DND-41 (cell line): ENCODE measurements around the gene SEC14L5.

Experiments used
- ATAC-seq: fragments of 200-7000 bp; cut with Tn5 transposase; 3 replicates; pipeline ENCODE4 v1.9.1; 2021; ENCODE audit warnings: low read depth; ENCODE audit not compliant: insufficient read depth
- DNase-seq: peaks from one replicate; pipeline ENCODE4 v3.0.0-alpha.2; 2020
- H2AFZ ChIP-seq: 2 replicates; pipeline ENCODE4 v1.6.0; 2012; ENCODE audit warnings: low read depth, low read length
- H3K27ac ChIP-seq: 2 replicates; pipeline ENCODE4 v1.5.1; 2012; ENCODE audit warnings: low read length, inconsistent platforms
- H3K27me3 ChIP-seq: fragments of 200-600 bp; sonication (generic); 2 replicates; pipeline ENCODE4 v1.6.0; 2012; ENCODE audit warnings: low read length, mild to moderate bottlenecking, inconsistent platforms; ENCODE audit not compliant: insufficient read depth, poor library complexity
- H3K36me3 ChIP-seq: 2 replicates; pipeline ENCODE4 v1.5.1; 2012; ENCODE audit warnings: low read length, inconsistent platforms; ENCODE audit not compliant: insufficient read depth
- H3K4me1 ChIP-seq: 2 replicates; pipeline ENCODE4 v1.5.1; 2012; ENCODE audit warnings: mild to moderate bottlenecking, low read length; ENCODE audit not compliant: insufficient read depth
- H3K4me2 ChIP-seq: 2 replicates; pipeline ENCODE4 v1.6.0; 2012; ENCODE audit warnings: mild to moderate bottlenecking, moderate library complexity, low read length, inconsistent platforms; ENCODE audit not compliant: insufficient read depth
- H3K4me3 ChIP-seq, 2 experiments: fragments of 200-600 bp in 1 of 2; shearing (Covaris generic) in 1 of 2; 2 replicates each; pipeline ENCODE4 v1.5.1; 2012 to 2016; ENCODE audit warnings: inconsistent platforms in 2 of 2, low read length in 2 of 2, mild to moderate bottlenecking in 2 of 2, low read depth in 1 of 2, moderate library complexity in 1 of 2
- H3K79me2 ChIP-seq: 2 replicates; pipeline ENCODE4 v1.6.0; 2012; ENCODE audit warnings: low read length, inconsistent platforms; ENCODE audit not compliant: insufficient read depth
- H3K9ac ChIP-seq: 2 replicates; pipeline ENCODE4 v1.6.0; 2012; ENCODE audit warnings: low read depth, mild to moderate bottlenecking, inconsistent platforms, low read length, moderate library complexity
- H3K9me3 ChIP-seq: 2 replicates; pipeline ENCODE4 v1.5.1; 2012; ENCODE audit warnings: low read length, moderate library complexity, mild to moderate bottlenecking, inconsistent platforms; ENCODE audit not compliant: insufficient read depth, severe bottlenecking
- H4K20me1 ChIP-seq: 2 replicates; pipeline ENCODE4 v1.6.0; 2012; ENCODE audit warnings: low read length; ENCODE audit not compliant: insufficient read depth
- CTCF ChIP-seq: IDR thresholded peaks from 2 replicates; pipeline ENCODE4 v1.5.1; 2012; ENCODE audit warnings: borderline replicate concordance, low read length, moderate library complexity, mild to moderate bottlenecking; ENCODE audit not compliant: poor library complexity, severe bottlenecking; ENCODE audit errors: extremely low read depth
- EZH2 ChIP-seq: IDR thresholded peaks from 3 replicates; pipeline ENCODE4 v1.6.1; 2012; ENCODE audit warnings: borderline replicate concordance, low read depth, mild to moderate bottlenecking, moderate library complexity, low read length, inconsistent platforms; ENCODE audit not compliant: severe bottlenecking

The SEC14L5 gene

DNA sequence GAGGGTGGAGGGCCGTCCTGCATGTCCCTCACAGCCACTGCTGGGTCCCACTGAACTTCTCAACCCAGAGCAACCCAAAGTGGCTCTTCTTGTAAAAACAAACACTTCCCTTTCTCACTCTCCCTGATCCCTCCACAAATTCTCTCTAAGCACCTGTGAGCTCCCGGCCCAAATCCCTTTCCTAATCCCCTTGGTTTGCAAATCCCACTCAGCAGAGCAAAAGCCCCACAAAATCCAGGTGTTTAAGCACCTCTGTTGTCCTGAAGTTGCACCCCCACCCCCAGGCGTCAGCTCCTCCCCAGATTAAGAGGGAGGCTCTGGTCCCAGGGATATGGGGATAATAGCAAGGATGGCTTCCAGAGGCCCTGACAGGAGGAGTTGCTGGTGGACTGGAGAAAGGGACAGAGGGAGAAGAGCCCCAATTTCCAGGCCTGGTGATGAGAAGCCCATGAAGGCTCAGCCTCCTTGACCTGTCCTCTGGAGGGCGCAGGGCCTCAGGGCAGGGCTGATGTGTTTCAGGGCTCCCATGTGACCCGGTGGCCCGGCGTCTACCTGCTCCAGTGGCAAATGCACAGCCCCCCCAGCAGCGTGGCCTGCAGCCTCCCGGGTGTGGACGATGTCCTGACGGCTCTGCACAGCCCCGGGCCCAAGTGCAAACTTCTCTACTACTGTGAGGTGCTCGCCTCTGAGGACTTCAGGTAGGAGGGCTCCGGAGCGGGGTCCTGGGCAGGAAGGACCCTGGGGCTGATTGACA is 52.6 kb downstream of the SEC14L5 start:
- Histone ChIP-seq H3K36me3 (no peaks in the 10 kb centered on the region), H3K9ac (no peak overlapping the region), H3K9me3 (no peaks in the 10 kb centered on the region), H3K27ac (no peak overlapping the region), H3K4me2 (no peak overlapping the region), H4K20me1 (no peaks in the 10 kb centered on the region), H3K79me2 (no peaks in the 10 kb centered on the region), H3K4me1 (no peaks in the 10 kb centered on the region), H3K4me3 (no peak overlapping the region), H3K27me3 (no peaks in the 10 kb centered on the region), H2AFZ (no peak overlapping the region)
- ATAC-seq: no peak
- DNase-seq: no peak
- TF ChIP-seq CTCF: no peak
- no peak for TF ChIP-seq EZH2

DNA sequence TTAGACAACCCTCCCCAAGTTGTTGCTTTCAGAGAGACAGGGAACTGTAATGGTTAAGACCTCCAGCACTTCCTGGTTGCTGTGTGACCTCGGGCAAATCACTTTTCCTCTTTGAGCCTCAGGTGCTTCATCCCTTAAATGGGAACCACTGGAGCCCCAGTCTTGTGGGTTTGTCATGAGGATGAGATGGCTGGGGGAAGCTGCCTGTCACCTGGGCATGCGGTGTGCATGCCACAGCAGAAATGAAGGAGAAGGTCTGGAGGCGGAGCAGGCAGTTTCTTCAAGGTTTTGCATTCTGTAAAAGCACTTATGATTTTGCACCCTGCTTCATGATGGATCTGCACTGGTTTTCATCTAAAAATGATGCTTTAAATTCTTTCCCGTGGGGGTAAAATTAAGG is 53.5 kb downstream of the SEC14L5 start:
- Histone ChIP-seq H3K27ac (no peak overlapping the region), H3K36me3 (no peaks in the 10 kb centered on the region), H4K20me1 (no peaks in the 10 kb centered on the region), H3K4me3 (no peak overlapping the region), H3K79me2 (no peaks in the 10 kb centered on the region), H3K4me2 (no peak overlapping the region), H3K9ac (no peak overlapping the region), H2AFZ (no peak overlapping the region), H3K27me3 (no peaks in the 10 kb centered on the region), H3K4me1 (no peaks in the 10 kb centered on the region), H3K9me3 (no peaks in the 10 kb centered on the region)
- DNase-seq (no peak), ATAC-seq (no peak)
- TF ChIP-seq EZH2 (no peak), CTCF (no peak)

GRCh38 chr16:5012887-5013286 is 54.8 kb downstream of the SEC14L5 start:
- Histone ChIP-seq H3K79me2 (no peaks in the 10 kb centered on the region), H3K4me2 (no peak overlapping the region), H3K4me1 (no peaks in the 10 kb centered on the region)

More at GRCh38 chr16:5012887-5013286, 54.8 kb downstream of the SEC14L5 start:
- TF ChIP-seq CTCF (no peak), EZH2 (no peak)
- H3K36me3 ChIP-seq: no peaks in the 10 kb centered on the region
- H3K27me3 ChIP-seq: no peaks in the 10 kb centered on the region
- no peaks in the 10 kb centered on the region for H4K20me1 ChIP-seq
- DNase-seq (no peak), ATAC-seq (no peak)
- no peak overlapping the region for H3K27ac ChIP-seq
- no peak overlapping the region for H3K9ac ChIP-seq
- H3K4me3 ChIP-seq: no peak overlapping the region
- H2AFZ ChIP-seq: no peak overlapping the region
- H3K9me3 ChIP-seq: no peaks in the 10 kb centered on the region
